ENCODE data around the gene UBR4. TPM values are rescaled to one million over a fixed set of nuclear protein-coding genes. Genes with fewer than 3 reads are reported as not detected.

UBR4 gene
- total RNA-seq, 1 experiment from 2014 or later: 126 TPM

GRCh38 chr1:19042675-19043578, 167.1 kb downstream of the UBR4 start:
- intact Hi-C loops (cut with micrococcal nuclease; ENCODE audit: unreplicated experiment): no loop called here
- POLR2A ChIA-PET: interaction anchor here (0.7 kb wide), 1 partner anchor 17 kb away, joined by 3 read pairs; no protein-coding TSS in a partner anchor
- no peak overlapping the region for H3K4me3 ChIP-seq (ENCODE audit: low read depth in 2 of 2, low read length in 2 of 2)
- CTCF ChIA-PET: interaction anchor here (0.6 kb wide), 1 partner anchor 24 kb away, joined by 3 read pairs; no protein-coding TSS in a partner anchor
- no peaks in the 10 kb centered on the region for H3K36me3 ChIP-seq (ENCODE audit: control insufficient read depth, insufficient read depth, low read length)
- H3K9me3 ChIP-seq (ENCODE audit: control insufficient read depth, insufficient read depth, low read depth, low read length): no peaks in the 10 kb centered on the region
- H3K27ac ChIP-seq (ENCODE audit: low read length): no peak overlapping the region
- TF ChIP-seq, protein P1, sequence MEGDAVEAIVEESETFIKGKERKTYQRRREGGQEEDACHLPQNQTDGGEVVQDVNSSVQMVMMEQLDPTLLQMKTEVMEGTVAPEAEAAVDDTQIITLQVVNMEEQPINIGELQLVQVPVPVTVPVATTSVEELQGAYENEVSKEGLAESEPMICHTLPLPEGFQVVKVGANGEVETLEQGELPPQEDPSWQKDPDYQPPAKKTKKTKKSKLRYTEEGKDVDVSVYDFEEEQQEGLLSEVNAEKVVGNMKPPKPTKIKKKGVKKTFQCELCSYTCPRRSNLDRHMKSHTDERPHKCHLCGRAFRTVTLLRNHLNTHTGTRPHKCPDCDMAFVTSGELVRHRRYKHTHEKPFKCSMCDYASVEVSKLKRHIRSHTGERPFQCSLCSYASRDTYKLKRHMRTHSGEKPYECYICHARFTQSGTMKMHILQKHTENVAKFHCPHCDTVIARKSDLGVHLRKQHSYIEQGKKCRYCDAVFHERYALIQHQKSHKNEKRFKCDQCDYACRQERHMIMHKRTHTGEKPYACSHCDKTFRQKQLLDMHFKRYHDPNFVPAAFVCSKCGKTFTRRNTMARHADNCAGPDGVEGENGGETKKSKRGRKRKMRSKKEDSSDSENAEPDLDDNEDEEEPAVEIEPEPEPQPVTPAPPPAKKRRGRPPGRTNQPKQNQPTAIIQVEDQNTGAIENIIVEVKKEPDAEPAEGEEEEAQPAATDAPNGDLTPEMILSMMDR (IDR thresholded peaks at IDR 0.05): no peak
- no TSS peak for BruUV-seq (replicated peaks)
- DNase-seq (ENCODE audit: low read depth, low spot score) (no peak), ATAC-seq (no peak; the same call in 1 of the 2 replicates)
- no peaks in the 10 kb centered on the region for H3K27me3 ChIP-seq (ENCODE audit: control insufficient read depth, insufficient read depth, low read length)
- in situ Hi-C loops (cut with HindIII; ENCODE audit: low pct_unique_long_range_greater_than_20kb, low sequenced_read_pairs): no loop called here
- no peaks in the 10 kb centered on the region; the same call in 1 of the 2 replicates for H3K4me1 ChIP-seq (ENCODE audit: control insufficient read depth, insufficient read depth, low read length)

DNA sequence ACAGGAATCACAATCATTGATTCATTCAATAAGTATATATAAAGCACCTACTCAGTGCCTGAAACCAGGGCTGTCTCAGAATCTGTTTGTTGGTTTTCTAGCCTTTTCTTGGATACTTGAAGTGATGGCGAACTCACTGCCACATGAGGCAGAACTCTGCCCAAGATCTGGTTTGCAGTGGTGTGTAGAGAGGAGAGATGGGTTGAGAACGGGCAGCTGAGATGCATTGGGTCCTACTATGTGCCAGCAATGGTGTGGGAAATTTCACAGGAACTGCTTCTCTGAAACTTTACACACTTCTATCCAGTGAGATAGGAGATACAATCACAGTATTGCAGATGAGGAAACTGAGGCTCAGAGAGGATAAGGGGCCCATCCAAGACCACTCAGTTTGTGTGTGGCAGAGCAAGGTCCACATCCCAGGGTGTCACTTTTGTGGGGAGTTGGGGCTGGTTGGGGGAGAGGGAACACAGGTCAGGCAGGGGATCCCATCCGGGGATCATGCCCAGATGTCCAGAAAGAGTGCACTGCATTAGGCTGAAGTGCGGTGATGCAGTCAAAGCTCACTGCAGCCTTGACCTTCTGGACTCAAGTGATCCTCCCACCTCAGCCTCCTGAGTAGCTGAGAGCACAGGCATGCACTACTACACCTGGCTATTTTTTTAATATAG, 169.9 kb downstream of the UBR4 start:
- H3K36me3 ChIP-seq (ENCODE audit: control insufficient read depth, insufficient read depth, low read length): no peaks in the 10 kb centered on the region
- H3K9me3 ChIP-seq (ENCODE audit: control insufficient read depth, insufficient read depth, low read depth, low read length): no peaks in the 10 kb centered on the region
- intact Hi-C loops (cut with micrococcal nuclease; ENCODE audit: unreplicated experiment) (no loop called here), in situ Hi-C loops (cut with HindIII; ENCODE audit: low pct_unique_long_range_greater_than_20kb, low sequenced_read_pairs) (no loop called here)
- ATAC-seq: no peak
- H3K4me3 ChIP-seq (ENCODE audit: low read depth in 2 of 2, low read length in 2 of 2): no peak overlapping the region
- no peaks in the 10 kb centered on the region for H3K4me1 ChIP-seq (ENCODE audit: control insufficient read depth, insufficient read depth, low read length)
- CTCF ChIA-PET: no interaction called here
- DNase-seq (ENCODE audit: low read depth, low spot score): no peak
- H3K27ac ChIP-seq (ENCODE audit: low read length): no peak overlapping the region
- BruUV-seq (replicated peaks): no TSS peak
- no peak for TF ChIP-seq SIN3A (IDR thresholded peaks at IDR 0.05; ENCODE audit: borderline replicate concordance, insufficient read depth, low read depth, low read length)
- TF ChIP-seq, protein P1 (IDR thresholded peaks at IDR 0.05): no peak
- no peak for TF ChIP-seq TCF7L2 (IDR thresholded peaks at IDR 0.05; ENCODE audit: low read depth, low read length)
- no peak for TF ChIP-seq POLR2AphosphoS5 (IDR thresholded peaks at IDR 0.05; ENCODE audit: low read depth, low read length)
- TF ChIP-seq, protein P2, sequence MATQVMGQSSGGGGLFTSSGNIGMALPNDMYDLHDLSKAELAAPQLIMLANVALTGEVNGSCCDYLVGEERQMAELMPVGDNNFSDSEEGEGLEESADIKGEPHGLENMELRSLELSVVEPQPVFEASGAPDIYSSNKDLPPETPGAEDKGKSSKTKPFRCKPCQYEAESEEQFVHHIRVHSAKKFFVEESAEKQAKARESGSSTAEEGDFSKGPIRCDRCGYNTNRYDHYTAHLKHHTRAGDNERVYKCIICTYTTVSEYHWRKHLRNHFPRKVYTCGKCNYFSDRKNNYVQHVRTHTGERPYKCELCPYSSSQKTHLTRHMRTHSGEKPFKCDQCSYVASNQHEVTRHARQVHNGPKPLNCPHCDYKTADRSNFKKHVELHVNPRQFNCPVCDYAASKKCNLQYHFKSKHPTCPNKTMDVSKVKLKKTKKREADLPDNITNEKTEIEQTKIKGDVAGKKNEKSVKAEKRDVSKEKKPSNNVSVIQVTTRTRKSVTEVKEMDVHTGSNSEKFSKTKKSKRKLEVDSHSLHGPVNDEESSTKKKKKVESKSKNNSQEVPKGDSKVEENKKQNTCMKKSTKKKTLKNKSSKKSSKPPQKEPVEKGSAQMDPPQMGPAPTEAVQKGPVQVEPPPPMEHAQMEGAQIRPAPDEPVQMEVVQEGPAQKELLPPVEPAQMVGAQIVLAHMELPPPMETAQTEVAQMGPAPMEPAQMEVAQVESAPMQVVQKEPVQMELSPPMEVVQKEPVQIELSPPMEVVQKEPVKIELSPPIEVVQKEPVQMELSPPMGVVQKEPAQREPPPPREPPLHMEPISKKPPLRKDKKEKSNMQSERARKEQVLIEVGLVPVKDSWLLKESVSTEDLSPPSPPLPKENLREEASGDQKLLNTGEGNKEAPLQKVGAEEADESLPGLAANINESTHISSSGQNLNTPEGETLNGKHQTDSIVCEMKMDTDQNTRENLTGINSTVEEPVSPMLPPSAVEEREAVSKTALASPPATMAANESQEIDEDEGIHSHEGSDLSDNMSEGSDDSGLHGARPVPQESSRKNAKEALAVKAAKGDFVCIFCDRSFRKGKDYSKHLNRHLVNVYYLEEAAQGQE (IDR thresholded peaks at IDR 0.05; ENCODE audit: insufficient read depth in 1 of 2, low read depth in 2 of 2, low read length in 1 of 2): no peak
- POLR2A ChIA-PET: interaction anchor here (0.5 to 0.6 kb wide), 2 partner anchors 105 to 702 kb away, joined by 8 to 11 read pairs; no protein-coding TSS in a partner anchor
- no peaks in the 10 kb centered on the region for H3K27me3 ChIP-seq (ENCODE audit: control insufficient read depth, insufficient read depth, low read length)

Data from Panc1 (cell line).